Measurements from ENCODE around the gene SOS2. TPM values are rescaled to one million over a fixed set of nuclear protein-coding genes. Genes with fewer than 3 reads are reported as not detected.
A peak's percentile ranks its signal among the peaks of the same experiment; 100 is the strongest.

SOS2 gene
- total RNA-seq, 4 donors from 2014 or later: 43.4 to 69.9 (median 57.9) TPM

- no peaks in the 10 kb centered on the region for H3K27me3 ChIP-seq
- TF ChIP-seq CTCF (IDR thresholded peaks at IDR 0.05) (no peak), POLR2A (IDR thresholded peaks at IDR 0.05) (no peak)
- no peaks in the 10 kb centered on the region for H3K9me3 ChIP-seq
- no peak overlapping the region for H3K4me3 ChIP-seq (replicated peaks in 1 of 3)
- H3K36me3 ChIP-seq: no peaks in the 10 kb centered on the region
- H3K27ac ChIP-seq: no peak overlapping the region
- intact Hi-C loops (cut with DNase I): loop anchor here (10.0 kb wide), 1 partner anchor 71 kb away; no protein-coding TSS in a partner anchor
- no peak for DNase-seq
- H3K4me1 ChIP-seq: peaks cover 18 to 22% of the 10 kb centered on the region in 2 donors
- 95 to 96% methylated on average over 4 of the region's 4 CpGs for WGBS, 2 donors
Observed at GRCh38 chr14:50233951-50234250, 2.5 kb upstream of the SOS2 start.

DNA sequence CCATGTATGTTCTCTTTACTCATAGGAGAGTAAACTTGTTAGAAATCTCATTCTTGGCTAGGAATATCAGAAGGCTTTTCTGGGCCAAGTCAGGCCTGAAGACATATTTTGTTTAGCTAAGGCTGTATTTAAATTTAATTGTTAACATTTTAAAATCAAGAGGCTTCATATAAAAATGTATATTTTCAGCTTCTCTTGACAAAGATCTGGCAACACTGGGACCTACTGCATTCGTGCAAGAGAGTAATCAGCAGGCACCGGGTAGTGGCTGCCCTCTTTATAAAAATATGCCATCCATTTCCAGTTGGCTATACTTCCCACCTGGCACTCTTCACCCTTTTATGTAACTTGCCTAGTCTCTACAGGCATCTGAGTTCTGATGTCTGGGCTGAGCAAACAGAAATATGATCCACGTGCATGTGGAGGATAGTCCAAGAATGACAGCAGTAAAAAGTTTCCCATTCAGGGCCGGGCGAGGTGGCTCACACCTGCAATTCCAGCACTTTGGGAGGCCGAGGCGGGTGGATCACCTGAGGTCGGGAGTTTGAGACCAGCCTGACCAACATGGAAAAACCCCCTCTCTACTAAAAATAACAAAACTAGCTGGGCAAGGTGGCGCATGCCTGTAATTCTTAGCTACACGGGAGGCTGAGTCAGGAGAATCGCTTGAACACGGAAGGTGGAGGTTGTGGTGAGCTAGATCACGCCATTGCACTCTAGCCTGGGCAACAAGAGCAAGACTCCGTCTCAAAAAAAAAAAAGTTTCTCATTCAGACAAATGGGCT lies 2.0 kb upstream of the SOS2 start:
- DNase-seq: no peak
- intact Hi-C loops (cut with DNase I): loop anchor here (10.0 kb wide), 1 partner anchor 71 kb away; no protein-coding TSS in a partner anchor
- Histone ChIP-seq H3K9me3 (no peaks in the 10 kb centered on the region), H3K4me3 (replicated peaks in 1 of 3) (no peak overlapping the region), H3K27ac (peak overlapping the region; percentile 78 to 99 (median 94)), H3K36me3 (no peaks in the 10 kb centered on the region), H3K4me1 (peaks cover 24 to 27% of the 10 kb centered on the region in 2 donors), H3K27me3 (no peaks in the 10 kb centered on the region)
- TF ChIP-seq POLR2A (IDR thresholded peaks at IDR 0.05) (no peak), CTCF (IDR thresholded peaks at IDR 0.05) (no peak)
- 75 to 81% methylated on average over 14 of the region's 14 CpGs for WGBS, 2 donors

DNA sequence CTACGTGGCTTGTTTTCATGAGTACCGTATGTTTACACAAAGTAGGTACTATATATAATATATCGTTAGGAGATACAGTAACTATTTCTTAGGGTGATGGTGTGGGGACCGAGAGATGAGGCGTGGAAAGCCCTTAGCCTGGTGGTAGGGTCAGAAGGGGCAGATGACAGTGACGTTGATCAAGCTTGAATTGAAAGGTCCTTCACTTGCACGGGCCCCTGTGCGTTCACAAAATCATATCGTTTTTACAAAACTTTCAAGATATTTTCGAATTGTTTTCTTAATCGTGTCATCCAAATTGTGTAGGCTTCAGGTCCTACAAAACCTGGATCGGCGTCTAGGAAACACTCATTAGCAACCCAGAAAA lies 881 bp upstream of the SOS2 start:
- Histone ChIP-seq H3K9me3 (no peaks in the 10 kb centered on the region), H3K27me3 (no peaks in the 10 kb centered on the region), H3K36me3 (no peaks in the 10 kb centered on the region), H3K27ac (peak overlapping the region; percentile 78 to 99 (median 94)), H3K4me1 (peaks cover 27% of the 10 kb centered on the region in 2 donors), H3K4me3 (replicated peaks in 1 of 3) (peak overlapping the region; percentile 52 to 87 (median 65))
- no peak for DNase-seq
- intact Hi-C loops (cut with DNase I): loop anchor here (10.0 kb wide), 1 partner anchor 73 kb away; no protein-coding TSS in a partner anchor
- TF ChIP-seq CTCF (IDR thresholded peaks at IDR 0.05): no peak
- TF ChIP-seq POLR2A (IDR thresholded peaks at IDR 0.05): no peak
- 36 to 43% methylated on average over 13 of the region's 13 CpGs for WGBS, 2 donors

DNA sequence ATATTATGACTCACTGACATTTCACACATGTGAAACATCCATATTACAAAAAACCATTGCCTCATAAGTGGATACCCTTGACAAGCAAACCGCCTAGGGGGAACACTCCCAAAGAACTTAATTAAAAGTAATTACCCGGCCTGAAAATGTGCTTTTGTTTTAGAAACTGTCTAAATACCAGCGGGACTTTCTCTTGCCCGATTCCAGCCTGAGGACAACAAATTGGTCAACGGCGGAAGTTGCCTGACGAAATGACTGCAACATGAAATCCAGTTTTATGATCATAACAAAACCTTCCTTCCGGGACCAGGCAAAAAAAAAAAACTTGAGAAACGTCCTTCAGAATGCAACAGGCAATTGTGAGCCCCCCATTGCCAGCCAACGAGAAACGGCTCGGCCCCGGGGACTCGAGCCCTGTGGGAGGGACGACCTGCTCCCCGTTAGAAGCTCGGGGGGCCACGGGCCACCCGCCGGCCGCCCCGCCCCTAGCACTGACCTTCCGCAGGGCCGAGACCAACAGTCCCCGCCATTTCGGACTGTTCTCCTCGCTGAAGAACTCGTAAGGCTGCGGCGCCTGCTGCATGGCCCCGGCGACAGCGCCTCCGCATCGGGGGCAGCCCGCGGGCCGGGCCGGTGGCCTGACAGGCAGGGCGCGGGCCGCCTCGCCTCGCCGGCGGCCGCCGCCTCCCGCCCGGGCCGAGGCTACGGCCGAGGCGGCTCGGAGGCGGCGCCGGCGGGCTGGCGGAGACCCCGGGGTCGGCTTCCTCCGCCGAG lies 490 bp downstream of the SOS2 start:
- peak; percentile 65 to 69 for DNase-seq
- Histone ChIP-seq H3K27me3 (no peaks in the 10 kb centered on the region), H3K9me3 (no peaks in the 10 kb centered on the region), H3K4me1 (peaks cover 38 to 39% of the 10 kb centered on the region in 2 donors), H3K27ac (peak overlapping the region; percentile 78 to 99 (median 94)), H3K36me3 (no peaks in the 10 kb centered on the region), H3K4me3 (replicated peaks in 1 of 3) (peak overlapping the region in 2 of 3 donors; percentile 57 to 87)
- no peak for TF ChIP-seq POLR2A (IDR thresholded peaks at IDR 0.05)
- no peak for TF ChIP-seq CTCF (IDR thresholded peaks at IDR 0.05)
- intact Hi-C loops (cut with DNase I): loop anchor here (10.0 kb wide), 1 partner anchor 74 kb away; no protein-coding TSS in a partner anchor
- WGBS, 2 donors: 1 to 2% methylated on average over 13 to 16 of the region's 64 CpGs

GRCh38 chr14:50230401-50230700 lies 1.0 kb downstream of the SOS2 start:
- H3K27ac ChIP-seq: peak overlapping the region; percentile 78 to 99 (median 94)
- no peak for DNase-seq
- H3K27me3 ChIP-seq: no peaks in the 10 kb centered on the region
- peaks cover 42 to 43% of the 10 kb centered on the region in 2 donors for H3K4me1 ChIP-seq
- no peaks in the 10 kb centered on the region for H3K9me3 ChIP-seq
- peak overlapping the region in 2 of 3 donors; percentile 57 to 87 for H3K4me3 ChIP-seq (replicated peaks in 1 of 3)
- no peak for TF ChIP-seq CTCF (IDR thresholded peaks at IDR 0.05)
- TF ChIP-seq POLR2A (IDR thresholded peaks at IDR 0.05): no peak
- intact Hi-C loops (cut with DNase I): loop anchor here (10.0 kb wide), 1 partner anchor 74 kb away; no protein-coding TSS in a partner anchor
- 3 to 4% methylated on average over 6 of the region's 6 CpGs for WGBS, 2 donors
- H3K36me3 ChIP-seq: no peaks in the 10 kb centered on the region
